ENCODE data around the gene C3orf49. TPM values are rescaled to one million over a fixed set of nuclear protein-coding genes. Genes with fewer than 3 reads are reported as not detected.

Gene C3orf49, protein sequence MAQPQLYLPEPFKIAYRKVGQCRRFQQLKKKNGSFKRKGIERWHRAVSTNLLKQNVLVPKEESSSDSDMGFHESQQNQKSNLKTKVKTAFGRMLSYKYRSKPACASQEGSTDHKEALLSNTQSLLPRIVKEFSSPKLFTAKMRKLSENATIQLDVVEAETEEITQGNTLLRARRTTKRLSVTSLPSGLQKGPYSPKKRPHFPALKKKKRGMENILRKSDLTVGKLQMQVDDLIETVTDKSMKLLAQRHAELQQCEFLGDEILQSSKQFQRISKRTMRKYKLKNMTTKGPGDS
- not detected for total RNA-seq
- long read RNA-seq = 0 reads

DNA sequence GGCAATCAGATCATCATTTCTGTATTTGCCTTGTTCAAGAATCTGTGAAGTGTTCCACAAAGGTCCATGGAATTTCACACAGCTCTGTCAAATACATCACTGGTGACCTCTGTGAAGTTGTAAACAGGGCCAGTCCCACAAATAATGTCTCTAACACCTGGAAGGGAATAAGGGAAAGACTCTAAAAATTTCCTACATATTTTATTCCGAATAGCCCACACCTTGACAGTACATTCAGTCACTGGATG is at the start of gene C3orf49:
C3orf49 (plus strand) TSS at position 149 of the 248 bp plus-strand sequence. CDS start 173 bp downstream, outside the sequence.
- DNase-seq (no peak), ATAC-seq (no peak)
- intact Hi-C loops (cut with DNase I) = loop anchor here in 1 of 2 donors (5.0 kb wide), 1 partner anchor 467 kb away; no protein-coding TSS in a partner anchor

DNA sequence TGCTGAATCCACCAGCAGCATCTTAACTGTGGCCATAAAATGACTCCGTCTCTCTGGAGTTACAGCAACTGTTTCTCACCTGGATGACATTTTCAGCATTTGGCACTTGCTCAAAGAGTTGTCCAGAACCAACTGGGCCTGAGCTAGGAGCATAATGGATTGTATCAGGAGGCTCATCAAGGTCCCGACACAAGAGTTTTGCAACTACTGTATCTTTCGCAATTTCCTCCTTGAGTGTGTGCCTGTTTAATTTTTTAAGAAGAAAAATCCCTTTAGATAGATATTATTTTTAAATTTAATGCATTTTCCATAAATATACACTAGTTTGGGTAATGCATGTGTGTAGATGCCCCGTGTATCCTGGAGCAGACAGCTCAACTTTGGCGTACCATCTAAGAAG is 44.3 kb upstream of the C3orf49 start:
- DNase-seq (no peak), ATAC-seq (no peak)
- intact Hi-C loops (cut with DNase I) = no loop called here

DNA sequence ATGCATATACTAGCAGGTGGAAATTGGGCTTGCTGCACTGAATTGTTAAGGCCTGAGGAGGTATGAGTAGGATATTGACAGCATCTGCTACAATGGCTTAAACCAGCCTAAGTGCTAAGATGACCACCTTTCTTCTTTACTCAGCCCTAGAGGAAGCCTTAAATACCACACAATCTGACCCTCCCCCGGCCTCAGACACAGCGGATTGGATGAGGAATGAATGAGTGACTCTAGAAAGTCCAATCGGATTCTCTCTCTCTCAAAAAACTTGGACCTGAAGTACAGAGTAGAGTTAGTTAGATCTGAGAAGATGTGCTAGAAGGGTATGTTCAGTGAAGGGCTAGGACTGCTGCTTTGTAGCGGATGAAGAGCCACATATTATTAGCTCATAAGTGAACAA is 39.9 kb upstream of the C3orf49 start:
- intact Hi-C loops (cut with DNase I) = no loop called here
- ATAC-seq (no peak), DNase-seq (no peak)

DNA sequence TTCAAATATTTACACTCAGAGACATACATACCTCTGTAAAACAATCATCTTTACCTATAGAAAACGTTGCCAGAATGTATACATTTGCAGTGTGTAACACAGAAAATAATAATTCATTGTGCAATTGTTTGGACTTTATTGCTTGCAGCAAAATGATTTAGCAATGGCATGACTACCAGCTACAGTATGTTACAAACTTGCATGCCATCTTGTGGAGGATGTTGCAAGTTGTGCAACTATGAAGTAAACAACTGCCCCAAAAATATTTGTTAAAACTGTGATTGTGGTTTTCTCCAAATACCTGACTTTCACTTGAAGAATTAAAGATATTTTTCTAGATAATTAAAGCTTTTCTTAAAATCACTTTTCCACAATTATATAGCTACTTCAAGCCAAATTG is 27.1 kb upstream of the C3orf49 start:
- intact Hi-C loops (cut with DNase I) = no loop called here
- no peak for DNase-seq
- ATAC-seq = no peak

DNA sequence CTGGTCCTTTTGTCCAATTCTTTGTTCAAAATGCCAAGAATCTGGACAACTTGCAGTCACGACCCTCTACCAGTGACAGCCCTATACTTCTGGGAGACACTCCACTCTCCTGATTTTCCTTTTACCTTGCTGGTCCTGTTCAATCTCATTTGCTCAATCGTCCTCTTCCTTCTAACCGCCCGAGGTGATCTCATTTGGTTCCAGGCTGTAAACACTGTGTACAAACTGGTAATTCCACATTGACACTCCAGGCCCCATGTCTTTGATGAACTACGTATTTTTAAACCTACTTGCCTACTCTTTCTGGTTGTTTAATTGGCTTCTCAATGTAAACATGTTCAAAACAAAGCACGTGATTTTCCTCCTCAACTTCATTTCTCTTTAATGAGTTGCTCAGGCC is 23.7 kb upstream of the C3orf49 start:
- intact Hi-C loops (cut with DNase I) = no loop called here
- DNase-seq = no peak
- no peak for ATAC-seq

DNA sequence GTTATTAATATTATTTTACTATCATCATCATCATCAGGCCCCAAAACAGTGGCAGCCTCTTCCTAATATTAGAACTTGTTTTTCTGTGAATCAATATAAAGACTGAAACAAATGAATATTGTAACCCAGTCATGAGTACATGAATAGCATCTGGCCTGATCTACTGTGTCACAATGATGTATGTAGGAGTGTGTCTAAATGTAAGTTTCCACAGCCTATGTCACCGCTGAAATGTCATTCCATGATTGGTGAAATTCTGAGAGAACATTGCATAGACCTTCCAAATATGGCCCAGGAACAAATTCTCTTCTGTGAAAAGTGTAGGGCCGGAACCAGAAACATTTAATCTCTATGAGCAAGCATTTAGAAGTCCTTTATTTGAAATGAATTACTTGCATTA is 20.6 kb upstream of the C3orf49 start:
- DNase-seq (no peak), ATAC-seq (no peak)
- intact Hi-C loops (cut with DNase I) = no loop called here

DNA sequence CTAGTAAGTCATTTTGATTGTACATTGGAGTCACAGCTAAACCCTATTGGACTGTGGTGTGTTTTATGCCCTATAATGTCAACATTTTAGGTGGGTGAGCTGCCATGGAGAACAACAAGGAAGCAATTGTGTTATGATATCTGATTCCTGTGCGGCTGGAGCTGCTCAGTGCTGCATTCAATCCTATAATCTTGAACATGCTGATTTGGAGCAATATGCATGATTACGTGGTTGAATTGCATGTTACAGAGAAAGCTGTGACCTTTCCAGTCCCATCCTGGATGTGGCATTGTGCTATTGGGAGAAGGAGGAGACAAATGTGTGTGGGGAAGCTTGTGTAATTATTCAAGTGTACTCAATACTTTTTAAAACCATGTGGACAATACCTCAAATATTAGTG is 20.1 kb upstream of the C3orf49 start:
- ATAC-seq (no peak), DNase-seq (no peak)
- intact Hi-C loops (cut with DNase I) = no loop called here

DNA sequence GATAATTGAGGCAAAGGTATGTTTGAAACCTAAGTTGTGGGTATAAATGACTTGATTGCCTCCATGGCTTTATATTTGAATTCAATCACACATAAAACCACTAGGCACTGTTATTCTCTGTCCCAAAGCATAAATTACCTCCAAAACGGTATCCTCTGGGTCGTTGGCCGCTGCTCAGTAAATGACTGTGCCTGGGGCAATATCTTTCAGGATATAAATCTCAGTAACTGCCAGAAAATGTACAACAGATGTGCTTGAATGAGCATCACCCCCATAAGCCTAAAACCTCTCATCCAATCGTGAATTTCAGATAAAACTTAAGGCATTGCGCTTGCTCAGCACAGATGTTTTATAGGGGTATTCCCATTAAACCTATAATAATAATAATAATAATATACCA is 19.0 kb upstream of the C3orf49 start:
- intact Hi-C loops (cut with DNase I) = no loop called here
- ATAC-seq (no peak), DNase-seq (no peak)

DNA sequence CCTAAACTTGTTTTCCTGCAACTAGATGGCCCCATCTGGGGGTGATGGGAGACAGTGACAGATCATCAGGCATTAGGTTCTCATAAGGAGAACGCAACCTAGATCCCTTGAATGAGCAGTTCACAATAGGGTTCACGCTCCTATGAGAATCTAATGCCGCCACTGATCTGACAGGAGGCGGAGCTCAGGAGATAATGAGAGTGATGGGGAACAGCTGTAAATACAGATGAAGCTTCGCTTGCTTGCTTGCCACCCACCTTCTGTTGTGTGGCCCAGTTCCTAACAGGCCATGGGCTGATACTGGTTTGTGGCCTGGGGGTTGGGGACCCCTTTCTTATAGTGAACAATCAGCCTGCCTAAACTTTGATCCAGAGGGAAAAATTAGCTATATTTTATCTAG is 15.2 kb upstream of the C3orf49 start:
- ATAC-seq (no peak), DNase-seq (no peak)
- intact Hi-C loops (cut with DNase I) = no loop called here

DNA sequence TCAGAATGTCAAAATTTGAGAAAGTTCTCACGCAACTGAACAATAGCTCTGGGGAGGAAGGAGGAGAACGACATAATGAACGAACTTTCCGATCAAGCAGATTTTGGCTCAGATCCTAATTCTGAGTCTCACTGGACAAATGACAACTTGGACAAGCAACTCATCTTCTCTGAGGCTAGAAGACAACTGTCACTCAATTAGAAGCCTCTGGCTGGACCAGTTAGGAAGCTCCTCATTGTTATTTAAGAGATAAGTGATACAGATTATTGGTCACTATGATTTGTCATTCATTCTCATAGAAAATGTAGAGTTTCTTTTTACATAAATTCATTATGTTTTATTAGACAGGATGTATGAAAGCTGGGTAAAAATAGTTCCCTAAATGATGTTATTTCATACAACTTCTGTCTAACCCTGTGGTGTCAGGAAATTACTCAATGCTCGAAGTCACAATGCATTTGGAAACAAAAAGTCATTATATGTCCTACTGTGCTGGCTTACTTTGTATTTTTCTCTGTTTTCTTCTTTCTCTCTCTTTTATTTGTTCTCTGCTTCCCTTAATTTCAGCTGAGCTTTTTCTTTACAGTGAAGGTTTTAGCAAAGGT is 11.0 kb upstream of the C3orf49 start:
- intact Hi-C loops (cut with DNase I) = no loop called here
- DNase-seq (no peak), ATAC-seq (no peak)

DNA sequence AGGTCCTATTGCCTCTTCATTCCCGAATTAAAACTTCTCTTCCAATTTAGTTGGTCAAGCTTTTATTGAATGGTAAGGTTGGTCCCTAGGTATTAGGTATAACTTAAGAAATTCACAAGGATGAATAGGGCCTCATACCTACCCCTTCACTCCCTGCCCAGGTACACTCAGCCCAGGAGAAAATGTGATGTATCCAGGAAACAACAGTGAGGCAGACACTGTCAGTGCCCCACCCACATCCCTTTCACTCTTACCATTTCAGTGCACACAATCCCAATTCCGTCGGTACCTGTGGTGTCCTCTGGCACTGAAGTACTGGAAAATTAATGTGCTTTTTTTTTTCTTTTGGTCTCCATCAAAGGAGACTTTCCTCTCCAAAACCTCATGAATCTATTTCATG is 10.5 kb upstream of the C3orf49 start:
- intact Hi-C loops (cut with DNase I) = no loop called here
- no peak for DNase-seq
- ATAC-seq = no peak

DNA sequence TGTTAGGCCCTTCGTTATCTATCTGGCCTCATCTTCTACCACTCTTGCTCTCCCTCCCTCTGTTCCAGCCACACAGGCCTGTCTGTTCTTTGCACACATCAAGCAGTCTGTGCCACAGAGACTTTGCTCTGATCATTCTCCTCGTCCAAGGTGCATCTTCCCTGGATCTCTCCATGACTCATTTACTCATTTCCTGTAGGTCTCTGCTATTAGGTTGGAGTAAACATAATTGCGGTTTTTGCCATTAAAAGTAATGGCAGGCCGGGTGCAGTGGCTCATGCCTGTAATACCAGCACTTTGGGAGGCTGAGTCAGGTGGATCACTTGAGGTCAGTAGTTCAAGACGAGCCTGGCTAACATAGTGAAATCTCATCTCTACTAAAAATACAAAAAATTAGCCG is 9.5 kb upstream of the C3orf49 start:
- DNase-seq (no peak), ATAC-seq (no peak)
- intact Hi-C loops (cut with DNase I) = no loop called here

DNA sequence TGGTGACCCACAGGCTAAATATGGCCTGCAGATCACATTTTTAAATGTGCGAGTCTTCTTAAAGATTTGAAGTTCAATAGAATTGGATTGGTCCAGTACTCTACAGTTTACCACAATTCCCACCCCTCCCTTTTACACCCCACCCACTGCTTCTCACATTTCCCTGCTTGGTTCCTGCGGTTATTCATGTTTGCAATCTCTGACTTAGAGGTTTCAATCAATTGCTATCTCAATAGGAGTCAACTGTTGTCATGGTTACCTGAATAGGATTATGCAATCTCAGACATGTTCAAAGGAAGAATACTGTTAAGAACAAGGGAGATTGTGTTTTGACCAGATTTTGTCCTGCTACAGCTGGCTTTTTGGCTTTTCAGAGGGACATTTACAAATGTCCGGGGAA is 4.9 kb upstream of the C3orf49 start:
- no peak for ATAC-seq
- no peak for DNase-seq
- intact Hi-C loops (cut with DNase I) = no loop called here

DNA sequence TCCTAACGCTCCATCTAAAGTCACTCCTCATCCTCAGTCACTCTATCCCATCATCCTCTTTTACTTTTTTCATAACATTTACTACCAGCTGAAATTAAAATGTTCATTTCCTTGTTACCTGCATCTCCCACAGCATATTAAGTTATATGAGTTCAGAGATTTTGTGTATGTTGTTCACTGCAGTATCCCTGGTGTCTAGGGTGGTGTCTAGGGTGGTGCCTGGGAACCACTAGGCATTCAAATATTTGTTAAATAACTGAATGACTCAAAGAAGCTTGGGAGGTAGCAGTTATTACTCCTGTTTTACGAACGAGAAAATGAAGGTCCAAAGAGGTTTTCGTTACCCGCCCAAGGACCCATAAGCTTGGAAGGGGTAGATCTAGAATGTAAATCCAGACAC is 1.9 kb upstream of the C3orf49 start:
- no peak for ATAC-seq
- no peak for DNase-seq
- intact Hi-C loops (cut with DNase I) = loop anchor here in 1 of 2 donors (5.0 kb wide), 1 partner anchor 465 kb away; no protein-coding TSS in a partner anchor

DNA sequence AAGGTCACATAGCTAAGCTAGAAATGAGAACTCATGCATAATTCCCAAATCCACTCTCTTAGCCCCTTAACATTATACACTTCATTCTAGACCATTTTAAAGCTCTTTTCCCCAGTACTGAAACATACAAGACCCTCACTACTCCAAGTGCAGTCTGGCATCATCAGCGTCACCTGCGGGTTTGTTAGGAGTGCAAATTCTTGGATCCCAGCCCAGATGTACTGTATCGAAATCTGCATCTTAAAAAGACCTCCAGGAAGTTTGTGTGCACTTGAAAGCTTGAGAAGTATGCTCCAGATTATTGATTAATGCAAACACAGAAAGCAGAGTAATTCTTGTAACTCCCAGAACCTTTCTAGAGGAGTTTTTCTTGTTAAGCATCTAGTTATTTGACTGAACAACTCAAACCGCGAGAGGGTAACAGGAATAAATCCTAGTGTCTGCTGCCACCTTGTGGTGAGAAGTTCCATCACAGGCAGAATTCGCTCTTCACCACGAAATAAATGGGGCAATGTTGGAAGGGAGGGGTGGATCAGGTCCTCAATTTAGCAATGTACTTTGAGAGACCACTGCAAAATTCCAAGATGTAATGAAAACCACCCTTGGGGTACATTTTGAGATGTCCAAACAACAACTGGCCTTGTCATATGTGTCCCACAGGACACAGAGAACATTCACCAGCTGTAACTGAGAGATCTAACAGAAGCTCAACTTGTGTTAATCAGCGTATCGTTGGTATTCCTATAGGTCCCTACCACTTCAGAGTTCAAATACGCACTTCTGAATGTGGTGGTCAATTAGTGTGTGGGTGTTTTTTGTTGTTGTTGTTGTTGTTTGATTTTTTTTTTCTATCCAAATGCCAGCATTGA is 583 bp upstream of the C3orf49 start:
- DNase-seq (peak; percentile 50), ATAC-seq (peak; percentile 51 to 63)
- intact Hi-C loops (cut with DNase I) = loop anchor here (1.0 to 5.0 kb wide), 2 partner anchors 466 to 467 kb away; no protein-coding TSS in a partner anchor

DNA sequence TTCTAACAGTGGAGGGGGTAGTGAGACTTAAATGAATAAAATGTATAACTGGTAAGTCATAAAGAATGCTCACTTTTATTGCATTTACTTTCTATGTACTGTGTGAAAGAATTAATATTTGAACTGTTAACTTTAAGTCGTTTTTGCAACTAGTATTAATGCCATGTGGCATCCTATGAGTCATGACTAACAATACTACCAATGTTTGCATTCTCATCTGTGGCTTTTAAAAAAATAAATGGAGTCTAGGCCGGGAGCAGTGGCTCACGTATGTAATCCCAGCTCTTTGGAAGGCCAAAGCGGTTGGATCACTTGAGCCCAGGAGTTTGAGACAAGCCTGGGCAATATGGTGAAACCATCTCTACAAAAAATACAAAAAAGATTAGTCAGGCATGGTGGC is 5.2 kb downstream of the C3orf49 start:
- no peak for DNase-seq

DNA sequence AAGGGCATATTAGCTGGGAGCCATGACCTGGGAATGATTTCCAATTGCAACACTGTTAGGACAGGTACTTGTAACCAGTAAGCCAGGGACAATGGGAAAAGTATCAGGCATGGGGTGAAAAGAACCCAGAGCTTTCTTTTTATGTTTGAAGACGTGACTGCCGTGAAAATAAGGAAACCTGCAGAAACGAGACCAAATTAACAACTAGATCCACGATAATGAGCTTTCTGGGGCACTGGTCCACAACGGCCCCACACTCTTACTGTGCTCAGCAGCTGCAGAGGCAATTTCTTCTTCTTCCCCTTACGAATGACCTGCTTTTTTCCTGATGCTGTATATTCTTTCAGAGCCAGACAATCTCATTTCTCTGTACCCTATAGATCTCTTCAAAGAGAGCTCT is 11.4 kb downstream of the C3orf49 start:
- DNase-seq (no peak), ATAC-seq (no peak)
- intact Hi-C loops (cut with DNase I) = no loop called here

More for the DNA sequence above, 5.2 kb downstream of the C3orf49 start:
- ATAC-seq = no peak
- intact Hi-C loops (cut with DNase I) = no loop called here

DNA sequence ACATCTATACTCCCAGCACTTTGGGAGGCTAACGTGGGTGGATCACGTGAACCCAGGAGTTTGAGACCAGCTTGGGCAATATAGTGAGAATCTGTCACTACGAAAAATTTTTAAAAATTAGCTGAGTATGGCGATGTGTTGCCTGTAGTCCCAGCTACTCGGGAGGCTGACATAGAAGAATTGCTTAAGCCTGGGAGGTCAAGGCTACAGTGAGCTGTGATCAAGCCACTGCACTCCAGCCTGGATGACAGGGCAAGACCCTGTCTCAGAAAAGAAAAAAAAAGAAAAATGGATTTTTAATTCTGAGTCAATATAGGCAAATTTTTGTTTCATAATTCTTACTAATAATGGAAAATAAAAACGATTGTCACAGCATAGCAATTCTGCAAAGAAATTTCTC is 13.3 kb downstream of the C3orf49 start:
- intact Hi-C loops (cut with DNase I) = no loop called here
- DNase-seq = no peak
- ATAC-seq = no peak

DNA sequence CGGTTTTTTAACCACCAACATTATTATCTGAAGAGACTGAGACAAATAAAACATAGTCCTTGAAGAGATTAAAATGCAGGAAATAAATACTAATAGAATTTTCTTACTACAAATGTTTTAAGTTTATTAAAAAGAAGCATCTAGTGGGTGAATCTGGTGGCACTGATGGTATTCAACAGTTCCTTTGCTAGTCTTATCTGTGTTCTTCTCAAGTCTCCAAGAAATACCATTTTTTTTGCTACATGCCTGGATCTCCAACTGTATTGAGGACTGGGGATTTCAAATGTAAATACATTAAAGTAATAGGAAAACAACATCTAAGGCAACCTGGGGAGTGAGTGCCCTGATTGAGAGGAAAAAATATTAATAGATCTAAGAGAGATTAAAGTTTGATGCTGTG is 22.6 kb downstream of the C3orf49 start:
- ATAC-seq = no peak
- intact Hi-C loops (cut with DNase I) = no loop called here
- DNase-seq = no peak

DNA sequence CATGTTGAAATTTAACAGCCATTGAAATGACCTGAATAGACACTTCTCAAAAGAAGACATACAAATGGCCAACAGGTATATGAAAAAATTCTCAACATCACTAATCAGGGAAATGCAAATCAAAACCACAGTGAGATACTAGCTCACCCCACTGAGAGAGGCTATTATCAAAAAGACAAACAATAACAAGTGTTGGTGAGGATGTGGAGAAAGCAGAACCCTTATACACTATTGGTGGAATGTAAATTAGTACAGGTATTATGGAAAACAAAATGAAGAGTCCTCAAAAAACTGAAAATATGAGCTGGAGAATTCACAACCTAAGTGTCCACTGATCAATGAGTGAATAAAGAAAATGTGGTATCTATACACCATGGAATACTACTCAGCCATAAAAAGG is 23.0 kb downstream of the C3orf49 start:
- intact Hi-C loops (cut with DNase I) = no loop called here
- ATAC-seq = no peak
- DNase-seq = no peak
